ENCODE measurements around the gene SPHK1.

Gene SPHK1

DNA sequence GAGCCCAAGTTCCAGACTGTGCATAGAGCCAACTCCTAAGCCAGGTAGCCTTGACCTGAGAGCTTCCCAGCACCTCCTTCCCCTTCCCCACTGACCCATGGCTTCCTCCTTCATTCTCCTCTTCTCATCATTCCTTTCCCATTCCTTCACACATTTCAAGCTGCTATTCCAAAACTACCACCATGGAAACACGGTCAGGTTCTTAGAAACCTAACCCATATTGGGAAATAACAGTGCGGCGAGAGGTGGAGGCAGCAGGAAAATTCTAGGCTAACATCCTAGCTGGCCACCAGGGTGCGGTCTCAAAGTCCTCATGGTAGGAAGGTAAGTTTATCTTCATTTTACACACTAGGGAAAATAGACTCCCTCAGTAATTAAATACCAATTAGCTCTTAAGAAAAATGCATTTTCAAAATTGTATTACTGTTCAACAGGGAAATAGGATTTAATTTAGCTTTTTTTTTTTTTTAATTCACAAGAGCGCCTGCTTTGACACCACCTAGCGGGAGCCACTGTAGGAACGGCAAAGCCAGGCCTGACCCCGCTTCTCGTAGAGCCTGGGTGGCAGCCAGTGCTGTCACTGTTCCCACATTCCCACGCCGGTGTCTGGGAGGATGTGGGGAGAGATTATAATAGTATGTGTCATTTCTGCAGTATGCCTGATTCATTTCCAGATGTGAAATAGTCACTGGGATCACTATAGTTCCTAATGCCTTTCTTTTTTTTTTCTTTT, 14.0 kb upstream of the SPHK1 start:
- peak; percentile 22; the same call in 1 of the 2 replicates for TF ChIP-seq CTCF (IDR thresholded peaks at IDR 0.05; ENCODE audit: control insufficient read depth, extremely low read depth, insufficient read depth)
- no peak for DNase-seq (ENCODE audit: low read depth)
- H3K4me3 ChIP-seq (ENCODE audit: low read depth, low read length), result no peak overlapping the region

GRCh38 chr17:76371656-76372628, 12.5 kb upstream of the SPHK1 start:
- DNase-seq (ENCODE audit: low read depth), result no peak
- TF ChIP-seq CTCF (IDR thresholded peaks at IDR 0.05; ENCODE audit: control insufficient read depth, extremely low read depth, insufficient read depth), result no peak
- H3K4me3 ChIP-seq (ENCODE audit: low read depth, low read length), result no peak overlapping the region

GRCh38 chr17:76376318-76377133, 7.9 kb upstream of the SPHK1 start:
- DNase-seq (ENCODE audit: low read depth), result no peak
- no peak overlapping the region for H3K4me3 ChIP-seq (ENCODE audit: low read depth, low read length)
- no peak for TF ChIP-seq CTCF (IDR thresholded peaks at IDR 0.05; ENCODE audit: control insufficient read depth, extremely low read depth, insufficient read depth)

GRCh38 chr17:76378548-76379274, 5.7 kb upstream of the SPHK1 start:
- no peak for DNase-seq (ENCODE audit: low read depth)
- no peak for TF ChIP-seq CTCF (IDR thresholded peaks at IDR 0.05; ENCODE audit: control insufficient read depth, extremely low read depth, insufficient read depth)
- H3K4me3 ChIP-seq (ENCODE audit: low read depth, low read length), result no peak overlapping the region

GRCh38 chr17:76379275-76379641, 5.2 kb upstream of the SPHK1 start:
- DNase-seq (ENCODE audit: low read depth), result no peak
- H3K4me3 ChIP-seq (ENCODE audit: low read depth, low read length), result no peak overlapping the region
- no peak for TF ChIP-seq CTCF (IDR thresholded peaks at IDR 0.05; ENCODE audit: control insufficient read depth, extremely low read depth, insufficient read depth)

All from LNCaP clone FGC (cell line).